CD4-positive, alpha-beta T cell treated with Interferon gamma for 1 hour (primary cell): ENCODE results near the gene NMNAT3.

Experiments
- DNase-seq: peaks from one replicate; pipeline ENCODE4 v3.0.0-alpha.2; 2020

The NMNAT3 gene

GRCh38 chr3:139517321-139518065 is 160.3 kb downstream of the NMNAT3 start:
- DNase-seq, result no peak

- DNase-seq, result no peak
Observed at GRCh38 chr3:139514741-139515140, 163.0 kb downstream of the NMNAT3 start.
